SK-N-SH (cell line): ENCODE data around the gene NDEL1. TPM values are rescaled to one million over a fixed set of nuclear protein-coding genes. Genes with fewer than 3 reads are reported as not detected.

Experiments
- CTCF ChIA-PET: fragments of 300-600, 350-600 bp; formaldehyde crosslinking; extraction: SDS; loops from one replicate; lab custom pipeline; 2021; lab: Yijun Ruan, JAX
- POLR2A ChIA-PET: fragments of 350-600 bp; sonication (Branson Sonifier 250); formaldehyde crosslinking; extraction: SDS; loops from one replicate; lab custom pipeline; 2020; ENCODE audit warnings: antibody characterized with exemption, inconsistent platforms; lab: Yijun Ruan, JAX
- DNase-seq: peaks from one replicate; pipeline ENCODE4 v3.0.0; 2012
- H2AFZ ChIP-seq: fragments of 200-600 bp; sonication (generic); 2 replicates; pipeline ENCODE4 v1.8.1; 2016; ENCODE audit warnings: antibody characterized with exemption, mild to moderate bottlenecking, low read depth
- H3F3A ChIP-seq: fragments of 200-600 bp; sonication (generic); replicated peaks from 2 replicates; pipeline ENCODE3; 2016; ENCODE audit warnings: antibody characterized with exemption, mild to moderate bottlenecking; ENCODE audit not compliant: insufficient read depth
- H3K27ac ChIP-seq, 2 experiments: fragments of 200-500 bp in 1 of 2; fragments of 200-600 bp in 1 of 2; sonication (Bioruptor generic) in 1 of 2; sonication (generic), shearing (Covaris generic) in 1 of 2; 2 replicates each; pipeline versions ENCODE4 v1.5.1 to v1.6.1; 2014 to 2016; ENCODE audit warnings: low read depth in 2 of 2, inconsistent platforms in 1 of 2, low read length in 1 of 2, mild to moderate bottlenecking in 1 of 2, mixed read lengths in 1 of 2
- H3K27me3 ChIP-seq: fragments of 200-600 bp; sonication (generic), shearing (Covaris generic); 2 replicates; pipeline ENCODE4 v1.6.1; 2016; ENCODE audit warnings: mixed run types; ENCODE audit not compliant: insufficient read depth
- H3K36me3 ChIP-seq, 2 experiments: fragments of 200-500 bp in 1 of 2; fragments of 200-600 bp in 1 of 2; sonication (Bioruptor generic) in 1 of 2; sonication (generic) in 1 of 2; replicated peaks in 1 of 2; 2 replicates each; pipeline versions ENCODE3 to v1.5.1; 2014 to 2016; ENCODE audit warnings: low read length in 1 of 2, mild to moderate bottlenecking in 1 of 2; ENCODE audit not compliant: insufficient read depth in 2 of 2, control insufficient read depth in 1 of 2
- H3K4me1 ChIP-seq, 2 experiments: fragments of 200-500 bp in 1 of 2; fragments of 200-600 bp in 1 of 2; sonication (Bioruptor generic) in 1 of 2; sonication (generic), shearing (Covaris generic) in 1 of 2; 2 replicates each; pipeline versions ENCODE4 v1.5.1 to v1.6.1; 2014 to 2016; ENCODE audit warnings: low read depth in 1 of 2, low read length in 1 of 2, mixed run types in 1 of 2; ENCODE audit not compliant: insufficient read depth in 2 of 2, control insufficient read depth in 1 of 2
- H3K4me2 ChIP-seq: fragments of 200-600 bp; sonication (generic), shearing (Covaris generic); 2 replicates; pipeline ENCODE4 v1.6.1; 2017; ENCODE audit warnings: mixed run types
- H3K4me3 ChIP-seq, 2 experiments: fragments of 200-500 bp in 1 of 2; fragments of 200-600 bp in 1 of 2; sonication (Bioruptor generic) in 1 of 2; sonication (generic), shearing (Covaris generic) in 1 of 2; 2 replicates each; pipeline versions ENCODE4 v1.5.1 to v1.8.1; 2014 to 2016; ENCODE audit warnings: low read depth in 2 of 2, inconsistent platforms in 1 of 2, low read length in 1 of 2, mild to moderate bottlenecking in 1 of 2, mixed read lengths in 1 of 2, moderate library complexity in 1 of 2
- H3K79me2 ChIP-seq: fragments of 200-600 bp; sonication (generic); 2 replicates; pipeline ENCODE4 v1.8.1; 2017; ENCODE audit warnings: mild to moderate bottlenecking; ENCODE audit not compliant: insufficient read depth
- H3K9ac ChIP-seq: fragments of 200-600 bp; sonication (generic); 2 replicates; pipeline ENCODE4 v1.6.1; 2017; ENCODE audit warnings: mixed run types
- H3K9me2 ChIP-seq: fragments of 200-600 bp; sonication (generic); 2 replicates; pipeline ENCODE4 v1.6.1; 2017; ENCODE audit warnings: mixed run types
- H3K9me3 ChIP-seq: fragments of 200-600 bp; sonication (generic); 2 replicates; pipeline ENCODE4 v1.6.1; 2017; ENCODE audit warnings: mixed run types, mild to moderate bottlenecking, moderate library complexity
- H4K20me1 ChIP-seq: fragments of 200-600 bp; sonication (generic); 2 replicates; pipeline ENCODE4 v1.6.1; 2017; ENCODE audit warnings: mild to moderate bottlenecking, mixed run types; ENCODE audit not compliant: insufficient read depth
- EZH2phosphoT487 ChIP-seq: fragments of 200-600 bp; sonication (generic); IDR thresholded peaks from 2 replicates; pipeline ENCODE4 v1.6.1; 2017; ENCODE audit warnings: low read depth, mixed run types, mild to moderate bottlenecking, antibody characterized with exemption, moderate library complexity, borderline replicate concordance
- FOXJ3 ChIP-seq: sonication (generic); formaldehyde crosslinking; IDR thresholded peaks from 2 replicates; pipeline ENCODE4 v1.5.1; 2020; ENCODE audit warnings: mild to moderate bottlenecking, missing genetic modification reagents
- GATA2 ChIP-seq: sonication (generic); formaldehyde crosslinking; IDR thresholded peaks from 2 replicates; pipeline ENCODE4 v1.5.0; 2020; ENCODE audit warnings: mild to moderate bottlenecking, missing genetic modification reagents
- MAX ChIP-seq: IDR thresholded peaks from 2 replicates; pipeline ENCODE4 v1.4.0; 2012; ENCODE audit warnings: low read depth
- NFIC ChIP-seq: IDR thresholded peaks from 2 replicates; pipeline ENCODE4 v1.4.0; 2012; ENCODE audit warnings: borderline replicate concordance
- PBX3 ChIP-seq: IDR thresholded peaks from 2 replicates; pipeline ENCODE4; 2012
- POLR2AphosphoS5 ChIP-seq: IDR thresholded peaks from 2 replicates; pipeline ENCODE4 v1.6.1; 2012; ENCODE audit warnings: low read depth, low read length
- REST ChIP-seq: IDR thresholded peaks from 2 replicates; pipeline ENCODE4 v1.6.1; 2012; ENCODE audit warnings: mild to moderate bottlenecking, low read depth, low read length, moderate library complexity
- SIN3A ChIP-seq: IDR thresholded peaks from 2 replicates; pipeline ENCODE4 v1.6.1; 2012; ENCODE audit warnings: low read depth, mild to moderate bottlenecking, low read length, moderate library complexity, borderline replicate concordance
- TAF1 ChIP-seq: IDR thresholded peaks from 2 replicates; pipeline ENCODE4 v1.6.1; 2012; ENCODE audit warnings: low read depth, mild to moderate bottlenecking, low read length, moderate library complexity, borderline replicate concordance
- TCF12 ChIP-seq: IDR thresholded peaks from 2 replicates; pipeline ENCODE4 v1.4.0; 2012
- USF1 ChIP-seq: IDR thresholded peaks from 2 replicates; pipeline ENCODE4 v1.4.0; 2012; ENCODE audit warnings: low read depth, borderline replicate concordance
- WGBS: methylation state at CpG from one replicate; pipeline ENCODE4 v1.1.6; 2017; ENCODE audit warnings: low lambda C conversion rate; 5-methylcytosine and 5-hydroxymethylcytosine counted together
- polyA plus RNA-seq, 3 experiments: library from polyadenylated mRNA; depleted of rRNA; stranded (reverse); fragments of >200 nt; gene quantifications; 2 replicates each; pipeline ENCODE4 v1.2.3, GENCODE V29; 2012

Gene NDEL1
- polyA plus RNA-seq, 1 of the 3 experiments (the other 2 are of a cell fraction) = 49.5 TPM

- WGBS = 40% methylated on average over 1 of the region's 1 CpG
- Histone ChIP-seq H4K20me1 (no peaks in the 10 kb centered on the region), H3K4me1 (peaks cover 0 to 3% of the 10 kb centered on the region in 2 experiments; a peak in 1 of 4 replicates), H2AFZ (no peak overlapping the region), H3F3A (no peaks in the 10 kb centered on the region), H3K36me3 (no peaks in the 10 kb centered on the region), H3K27ac (no peak overlapping the region), H3K27me3 (peaks cover 25% of the 10 kb centered on the region; the same call in 1 of the 2 replicates), H3K4me2 (no peak overlapping the region), H3K9ac (no peak overlapping the region), H3K79me2 (no peaks in the 10 kb centered on the region), H3K9me2 (no peaks in the 10 kb centered on the region), H3K4me3 (no peak overlapping the region), H3K9me3 (no peaks in the 10 kb centered on the region)
- ChIA-PET POLR2A (no interaction called here), CTCF (interaction anchor here (1.1 to 1.5 kb wide), 2 partner anchors 327 to 367 kb away, joined by 4 read pairs; no protein-coding TSS in a partner anchor)
- DNase-seq = no peak
- no peak for TF ChIP-seq REST
- TF ChIP-seq POLR2AphosphoS5 = no peak
- no peak for TF ChIP-seq EZH2phosphoT487
- no peak for TF ChIP-seq MAX
- TF ChIP-seq USF1 = no peak
- TF ChIP-seq GATA2 = no peak
- no peak for TF ChIP-seq FOXJ3 (CRISPR knock-in tag)
- no peak for TF ChIP-seq NFIC
- TF ChIP-seq SIN3A = no peak
These were observed 17.2 kb upstream of the NDEL1 start for GRCh38 chr17:8418471-8418870.

GRCh38 chr17:8419305-8419704 lies 16.4 kb upstream of the NDEL1 start:
- Histone ChIP-seq H3K4me2 (no peak overlapping the region), H2AFZ (no peak overlapping the region), H3K4me3 (no peak overlapping the region), H3K36me3 (no peaks in the 10 kb centered on the region), H3K9me2 (no peaks in the 10 kb centered on the region), H4K20me1 (no peaks in the 10 kb centered on the region), H3K27me3 (peaks cover 20% of the 10 kb centered on the region; the same call in 1 of the 2 replicates), H3K9ac (no peak overlapping the region), H3K27ac (no peak overlapping the region), H3K4me1 (peaks cover 0 to 3% of the 10 kb centered on the region in 2 experiments; a peak in 1 of 4 replicates), H3F3A (no peaks in the 10 kb centered on the region), H3K9me3 (no peaks in the 10 kb centered on the region), H3K79me2 (no peaks in the 10 kb centered on the region)
- 47% methylated on average over 1 of the region's 1 CpG for WGBS
- TF ChIP-seq TAF1 = no peak
- no peak for TF ChIP-seq PBX3
- TF ChIP-seq TCF12 = no peak
- ChIA-PET CTCF (interaction anchor here (0.7 to 3.5 kb wide), 5 partner anchors 9 to 366 kb away, joined by 3 to 19 read pairs (median 14); partner anchors contain the start of gene RPL26), POLR2A (no interaction called here)
- DNase-seq = no peak
